Fibroblast of mammary gland (primary cell): Measurements from ENCODE around the gene GNAT3.

ENCODE experiments used
- DNase-seq: peaks from one replicate; pipeline ENCODE4 v3.0.0-alpha.2; 2010; ENCODE audit warnings: low read depth
- H3K4me3 ChIP-seq: 2 replicates; pipeline ENCODE4 v1.5.1; 2011; ENCODE audit warnings: low read depth, mild to moderate bottlenecking, low read length, moderate library complexity; ENCODE audit not compliant: control insufficient read depth
- CTCF ChIP-seq: conservative IDR thresholded peaks from 2 replicates; pipeline ENCODE4 v1.5.1; 2011; ENCODE audit warnings: low read depth, low read length, inconsistent platforms; ENCODE audit not compliant: control insufficient read depth, insufficient read depth

GNAT3 gene

GRCh38 chr7:80434047-80434446 lies 77.8 kb downstream of the GNAT3 start:
- no peak for DNase-seq
- H3K4me3 ChIP-seq, result no peak overlapping the region
- no peak for TF ChIP-seq CTCF

GRCh38 chr7:80432166-80432565 lies 79.7 kb downstream of the GNAT3 start:
- TF ChIP-seq CTCF, result no peak
- DNase-seq, result no peak
- no peak overlapping the region for H3K4me3 ChIP-seq

- H3K4me3 ChIP-seq, result no peak overlapping the region
- no peak for DNase-seq
- no peak for TF ChIP-seq CTCF
Measured at GRCh38 chr7:80429181-80429580, 82.7 kb downstream of the GNAT3 start.

GRCh38 chr7:80428161-80429054 lies 83.5 kb downstream of the GNAT3 start:
- peak; percentile 79 for TF ChIP-seq CTCF
- peak; percentile 78 for DNase-seq
- no peak overlapping the region for H3K4me3 ChIP-seq

- no peak for TF ChIP-seq CTCF
- no peak overlapping the region for H3K4me3 ChIP-seq
- DNase-seq, result no peak
Measured at GRCh38 chr7:80427218-80427617, 84.6 kb downstream of the GNAT3 start.

- DNase-seq, result no peak
- no peak overlapping the region for H3K4me3 ChIP-seq
- TF ChIP-seq CTCF, result no peak
Measured at GRCh38 chr7:80420876-80421275, 91.0 kb downstream of the GNAT3 start.
